ENCODE measurements around the gene AMOTL2. TPM values are rescaled to one million over a fixed set of nuclear protein-coding genes. Genes with fewer than 3 reads are reported as not detected.

The AMOTL2 gene
- total and polyA plus RNA-seq, 10 of the 15 experiments (the other 5 are each of a cell fraction or from before 2014, with no cell fraction given), result 0.20 to 0.33 TPM; not detected in 8

- no peak for TF ChIP-seq NR2F1 (conservative IDR thresholded peaks at IDR 0.05)
Measured at GRCh38 chr3:134363381-134363755, 10.9 kb downstream of the AMOTL2 start (continued).

GRCh38 chr3:134362670-134363380, 11.4 kb downstream of the AMOTL2 start:
- H3K27me3 ChIP-seq (replicated peaks in 1 of 2; ENCODE audit: control insufficient read depth in 2 of 2, insufficient read depth in 2 of 2, low read length in 1 of 2), result peaks cover 4% of the 10 kb centered on the region in 2 experiments
- 25% methylated on average over 6 of the region's 6 CpGs for WGBS (ENCODE audit: insufficient coverage, insufficient replicate concordance, low lambda C conversion rate, missing lambda C conversion rate)
- H3K9ac ChIP-seq (ENCODE audit: control insufficient read depth, insufficient read depth, low read length), result no peak overlapping the region
- FAIRE-seq (no peak), ATAC-seq (no peak), DNase-seq (ENCODE audit: low read depth, low spot score) (no peak)
- no peaks in the 10 kb centered on the region for H4K20me1 ChIP-seq (ENCODE audit: control insufficient read depth, insufficient read depth)
- in situ Hi-C loops (cut with MboI) (no loop called here), intact Hi-C loops (cut with micrococcal nuclease; ENCODE audit: unreplicated experiment) (no loop called here)
- no peak overlapping the region for H3K4me3 ChIP-seq
- H3K4me1 ChIP-seq (ENCODE audit: control insufficient read depth, insufficient read depth, low read length), result no peaks in the 10 kb centered on the region
- CTCF ChIA-PET, result no interaction called here
- no peak overlapping the region for H3K27ac ChIP-seq (ENCODE audit: control insufficient read depth, insufficient read depth)
- SMC1A ChIA-PET (ENCODE audit: uncharacterized antibody, unreplicated experiment), result no interaction called here
- POLR2A ChIA-PET, result no interaction called here
- no peaks in the 10 kb centered on the region for H3K9me3 ChIP-seq (replicated peaks; ENCODE audit: control insufficient read depth, insufficient read depth, low read length)
- no peaks in the 10 kb centered on the region for H3K79me2 ChIP-seq (ENCODE audit: control insufficient read depth, insufficient read depth, low read length)
- RAD21 ChIA-PET (ENCODE audit: unreplicated experiment), result no interaction called here
- no peak for TF ChIP-seq CHD2 (IDR thresholded peaks at IDR 0.05; ENCODE audit: borderline replicate concordance, low read depth, low read length)
- no peak for TF ChIP-seq POLR2AphosphoS5 (IDR thresholded peaks at IDR 0.05; ENCODE audit: low read length)
- no peak for TF ChIP-seq POU2F2 (IDR thresholded peaks at IDR 0.05; ENCODE audit: borderline replicate concordance, low read depth, low read length)
- no peak for TF ChIP-seq NFIC (IDR thresholded peaks at IDR 0.05; ENCODE audit: low read depth, low read length)
- TF ChIP-seq HDGF (IDR thresholded peaks at IDR 0.05), result no peak
- no peak for TF ChIP-seq ATF7 (IDR thresholded peaks at IDR 0.05; ENCODE audit: low read depth)
- no TSS peak for BruUV-seq (replicated peaks)
- H3K36me3 ChIP-seq (ENCODE audit: control insufficient read depth in 2 of 2, insufficient read depth in 2 of 2, low read length in 1 of 2), result no peaks in the 10 kb centered on the region
- no peak overlapping the region for H2AFZ ChIP-seq (ENCODE audit: control insufficient read depth, low read depth, low read length)
- no peak overlapping the region for H3K4me2 ChIP-seq (ENCODE audit: control insufficient read depth, insufficient read depth)

GRCh38 chr3:134362221-134362620, 12.0 kb downstream of the AMOTL2 start:
- CTCF ChIA-PET, result no interaction called here
- in situ Hi-C loops (cut with MboI), result no loop called here
- no peak for FAIRE-seq
- TF ChIP-seq ZNF274 (IDR thresholded peaks at IDR 0.05; ENCODE audit: insufficient read depth, insufficient read length) (no peak), PAX5 (IDR thresholded peaks at IDR 0.05; ENCODE audit: borderline replicate concordance, low read depth, low read length) (no peak), CREB1 (IDR thresholded peaks at IDR 0.05; ENCODE audit: low read depth) (no peak), USF1 (IDR thresholded peaks at IDR 0.05; ENCODE audit: borderline replicate concordance, extremely low read length, insufficient read depth, low read depth, low read length) (no peak), CBFB (IDR thresholded peaks at IDR 0.05; ENCODE audit: low read depth) (no peak), MYB (IDR thresholded peaks at IDR 0.05; ENCODE audit: borderline replicate concordance, low read depth, low read length) (no peak), SMAD1 (IDR thresholded peaks at IDR 0.05; ENCODE audit: low read depth, partially characterized antibody) (no peak), FOXK2 (IDR thresholded peaks at IDR 0.05) (no peak), SUPT20H (IDR thresholded peaks at IDR 0.05; ENCODE audit: borderline replicate concordance, control insufficient read depth, low read depth, low read length) (no peak)

More at GRCh38 chr3:134362221-134362620, 12.0 kb downstream of the AMOTL2 start:
- Histone ChIP-seq H3K27me3 (replicated peaks in 1 of 2; ENCODE audit: control insufficient read depth in 2 of 2, insufficient read depth in 2 of 2, low read length in 1 of 2) (peaks cover 4% of the 10 kb centered on the region in 2 experiments), H3K36me3 (ENCODE audit: control insufficient read depth in 2 of 2, insufficient read depth in 2 of 2, low read length in 1 of 2) (no peaks in the 10 kb centered on the region), H3K9me3 (replicated peaks; ENCODE audit: control insufficient read depth, insufficient read depth, low read length) (no peaks in the 10 kb centered on the region), H3K4me2 (ENCODE audit: control insufficient read depth, insufficient read depth) (no peak overlapping the region), H3K4me3 (no peak overlapping the region), H3K27ac (ENCODE audit: control insufficient read depth, insufficient read depth) (no peak overlapping the region), H3K9ac (ENCODE audit: control insufficient read depth, insufficient read depth, low read length) (no peak overlapping the region), H2AFZ (ENCODE audit: control insufficient read depth, low read depth, low read length) (no peak overlapping the region), H3K4me1 (ENCODE audit: control insufficient read depth, insufficient read depth, low read length) (no peaks in the 10 kb centered on the region), H3K79me2 (ENCODE audit: control insufficient read depth, insufficient read depth, low read length) (no peaks in the 10 kb centered on the region), H4K20me1 (ENCODE audit: control insufficient read depth, insufficient read depth) (no peaks in the 10 kb centered on the region)
- ATAC-seq, result no peak
- no peak for DNase-seq (ENCODE audit: low read depth, low spot score)
- ChIA-PET SMC1A (ENCODE audit: uncharacterized antibody, unreplicated experiment) (no interaction called here), POLR2A (no interaction called here), RAD21 (ENCODE audit: unreplicated experiment) (no interaction called here)
- intact Hi-C loops (cut with micrococcal nuclease; ENCODE audit: unreplicated experiment), result no loop called here
- no TSS peak for BruUV-seq (replicated peaks)
- 52% methylated on average over 6 of the region's 6 CpGs for whole genome bisulfite sequencing (ENCODE audit: insufficient coverage, insufficient replicate concordance, low lambda C conversion rate, missing lambda C conversion rate)
